PFSK-1 (cell line): ENCODE results near the gene ADPRH.

ENCODE experiments used
- FOXP2 ChIP-seq: optimal IDR thresholded peaks from 2 replicates; pipeline ENCODE3; 2011; ENCODE audit warnings: borderline replicate concordance, control low read depth, inconsistent platforms; ENCODE audit not compliant: insufficient read depth; ENCODE audit errors: extremely low read length, extremely low read depth
- POLR2AphosphoS5 ChIP-seq: IDR thresholded peaks from 2 replicates; pipeline ENCODE4 v1.6.1; 2012; ENCODE audit warnings: low read depth, mild to moderate bottlenecking, control low read depth, low read length, moderate library complexity
- SIN3A ChIP-seq: IDR thresholded peaks from 2 replicates; pipeline ENCODE4 v1.6.1; 2012; ENCODE audit warnings: mild to moderate bottlenecking, low read length, moderate library complexity, borderline replicate concordance; ENCODE audit not compliant: insufficient read depth
- TAF1 ChIP-seq: IDR thresholded peaks from 2 replicates; pipeline ENCODE4 v1.6.1; 2012; ENCODE audit warnings: low read length, control low read depth, borderline replicate concordance; ENCODE audit not compliant: insufficient read depth
- TF ChIP-seq, protein P1 (sequence below), 2 experiments: IDR thresholded peaks; 2 replicates each; pipeline versions ENCODE4 v1.6.1 to v1.8.0; 2011 to 2012; ENCODE audit warnings: low read depth in 2 of 2, low read length in 2 of 2, control low read depth in 1 of 2, inconsistent platforms in 1 of 2, mild to moderate bottlenecking in 1 of 2, moderate library complexity in 1 of 2; ENCODE audit not compliant: insufficient read depth in 1 of 2

ADPRH gene

DNA sequence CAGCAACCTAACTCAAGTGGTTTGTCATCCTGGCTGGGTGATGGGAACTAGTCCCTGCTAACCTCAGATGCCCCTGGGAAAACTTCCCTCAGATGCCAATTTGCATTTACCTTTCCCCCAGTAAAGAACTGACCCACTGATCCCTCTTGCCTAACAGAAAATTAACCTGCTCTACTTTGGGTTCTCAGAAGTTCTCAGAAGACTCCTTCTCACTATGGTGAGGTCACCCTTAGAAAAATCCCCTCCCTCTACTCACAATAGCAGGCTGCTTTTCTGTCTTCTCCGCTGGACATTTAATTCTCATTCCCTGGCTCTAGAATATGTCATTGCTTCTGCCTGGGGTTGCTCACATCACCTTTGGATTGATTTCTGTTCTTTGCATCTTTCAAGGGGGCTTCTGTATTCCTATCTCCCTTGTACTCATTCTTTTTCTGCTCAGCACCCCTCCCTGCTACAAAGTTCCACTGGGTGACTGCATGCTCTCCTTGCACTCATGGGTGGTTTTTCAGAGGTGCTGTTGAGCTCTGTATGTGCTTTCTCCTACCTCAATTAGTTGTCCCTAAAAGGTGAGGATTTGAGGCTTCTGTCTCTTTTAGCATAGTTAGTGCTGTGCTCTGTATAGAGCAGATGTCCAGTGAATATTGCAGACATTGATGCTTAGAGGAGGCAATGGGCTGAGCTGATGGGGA lies 19.3 kb downstream of the ADPRH start:
- TF ChIP-seq, protein P1, sequence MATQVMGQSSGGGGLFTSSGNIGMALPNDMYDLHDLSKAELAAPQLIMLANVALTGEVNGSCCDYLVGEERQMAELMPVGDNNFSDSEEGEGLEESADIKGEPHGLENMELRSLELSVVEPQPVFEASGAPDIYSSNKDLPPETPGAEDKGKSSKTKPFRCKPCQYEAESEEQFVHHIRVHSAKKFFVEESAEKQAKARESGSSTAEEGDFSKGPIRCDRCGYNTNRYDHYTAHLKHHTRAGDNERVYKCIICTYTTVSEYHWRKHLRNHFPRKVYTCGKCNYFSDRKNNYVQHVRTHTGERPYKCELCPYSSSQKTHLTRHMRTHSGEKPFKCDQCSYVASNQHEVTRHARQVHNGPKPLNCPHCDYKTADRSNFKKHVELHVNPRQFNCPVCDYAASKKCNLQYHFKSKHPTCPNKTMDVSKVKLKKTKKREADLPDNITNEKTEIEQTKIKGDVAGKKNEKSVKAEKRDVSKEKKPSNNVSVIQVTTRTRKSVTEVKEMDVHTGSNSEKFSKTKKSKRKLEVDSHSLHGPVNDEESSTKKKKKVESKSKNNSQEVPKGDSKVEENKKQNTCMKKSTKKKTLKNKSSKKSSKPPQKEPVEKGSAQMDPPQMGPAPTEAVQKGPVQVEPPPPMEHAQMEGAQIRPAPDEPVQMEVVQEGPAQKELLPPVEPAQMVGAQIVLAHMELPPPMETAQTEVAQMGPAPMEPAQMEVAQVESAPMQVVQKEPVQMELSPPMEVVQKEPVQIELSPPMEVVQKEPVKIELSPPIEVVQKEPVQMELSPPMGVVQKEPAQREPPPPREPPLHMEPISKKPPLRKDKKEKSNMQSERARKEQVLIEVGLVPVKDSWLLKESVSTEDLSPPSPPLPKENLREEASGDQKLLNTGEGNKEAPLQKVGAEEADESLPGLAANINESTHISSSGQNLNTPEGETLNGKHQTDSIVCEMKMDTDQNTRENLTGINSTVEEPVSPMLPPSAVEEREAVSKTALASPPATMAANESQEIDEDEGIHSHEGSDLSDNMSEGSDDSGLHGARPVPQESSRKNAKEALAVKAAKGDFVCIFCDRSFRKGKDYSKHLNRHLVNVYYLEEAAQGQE (IDR thresholded peaks at IDR 0.05; ENCODE audit: insufficient read depth in 1 of 2, low read depth in 2 of 2, low read length in 2 of 2): no peak

DNA sequence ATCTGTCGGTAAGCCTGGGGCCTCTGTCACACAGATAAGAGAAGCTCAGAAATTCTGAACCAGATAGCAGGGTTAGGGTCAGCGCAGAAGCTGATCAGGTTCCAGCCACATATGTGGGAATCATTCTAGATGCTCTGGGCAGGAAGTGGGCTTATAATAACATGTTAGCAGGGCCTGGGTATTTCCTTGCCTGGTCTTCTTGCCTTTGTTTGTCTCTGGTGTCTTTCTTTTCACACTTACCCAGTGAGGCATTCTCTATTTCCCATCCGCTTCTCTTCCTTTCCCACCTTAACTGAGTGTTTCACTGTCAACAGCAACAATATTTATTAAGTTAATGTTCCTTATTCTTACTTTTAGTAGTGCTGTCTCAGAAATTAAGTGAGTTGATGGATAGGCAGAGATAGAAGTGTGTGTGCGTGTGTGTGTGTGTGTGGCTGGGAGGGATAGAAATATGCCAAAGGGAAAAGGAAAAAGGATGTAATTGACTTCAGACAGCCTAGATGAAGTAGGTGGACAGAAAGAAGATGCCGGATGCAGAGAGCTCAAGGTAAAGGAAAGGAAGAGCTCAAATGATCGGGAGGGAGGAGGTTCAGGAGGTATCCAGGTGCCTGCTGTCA lies 20.4 kb downstream of the ADPRH start:
- TF ChIP-seq, protein P1 (IDR thresholded peaks at IDR 0.05; ENCODE audit: insufficient read depth in 1 of 2, low read depth in 2 of 2, low read length in 2 of 2): no peak
- TF ChIP-seq TAF1 (no peak), SIN3A (no peak), FOXP2 (no peak), POLR2AphosphoS5 (no peak)

DNA sequence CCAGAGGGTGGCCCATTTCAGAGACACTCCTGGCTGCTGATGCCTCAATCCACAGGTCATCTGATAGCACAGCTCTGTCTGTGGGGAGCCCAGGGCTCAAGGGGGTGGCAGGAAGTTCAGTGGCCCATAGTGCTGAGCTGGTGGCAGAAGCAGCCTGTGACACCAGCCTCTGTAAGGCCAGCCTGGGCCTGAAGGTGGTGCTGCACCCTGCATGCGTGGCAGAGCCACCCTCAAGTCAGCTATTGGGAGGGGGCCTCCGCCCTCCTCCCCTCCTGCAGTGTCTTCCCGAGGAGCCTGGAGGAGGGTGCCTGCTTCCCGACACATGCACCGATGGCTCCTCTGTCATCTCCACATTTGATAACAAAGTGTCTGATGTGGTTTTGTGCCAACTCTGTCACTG lies 21.4 kb downstream of the ADPRH start:
- TF ChIP-seq POLR2AphosphoS5: no peak
- TF ChIP-seq TAF1: no peak
- no peak for TF ChIP-seq FOXP2
- TF ChIP-seq, protein P1 (IDR thresholded peaks at IDR 0.05; ENCODE audit: insufficient read depth in 1 of 2, low read depth in 2 of 2, low read length in 2 of 2): no peak

DNA sequence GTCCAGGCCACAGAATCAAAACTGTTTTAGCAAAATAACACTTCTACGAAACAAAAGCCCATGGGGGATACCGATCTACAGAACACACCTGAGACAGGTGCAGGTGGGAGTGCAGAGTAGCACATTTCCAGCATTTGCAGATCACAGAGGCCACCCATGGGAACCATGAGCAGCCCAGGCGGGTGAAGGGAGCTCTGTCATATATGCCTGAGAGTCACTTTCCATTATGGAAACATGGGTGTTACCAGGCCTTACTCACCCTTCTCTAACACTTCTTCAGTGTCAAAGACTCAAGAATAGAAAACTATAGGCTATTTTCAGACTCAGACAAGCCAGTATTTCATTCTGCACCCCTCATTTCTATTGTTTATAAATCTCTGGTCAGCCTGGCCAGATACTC lies 21.9 kb downstream of the ADPRH start:
- TF ChIP-seq SIN3A (no peak), FOXP2 (no peak), POLR2AphosphoS5 (no peak), TAF1 (no peak)
- TF ChIP-seq, protein P1 (IDR thresholded peaks at IDR 0.05; ENCODE audit: insufficient read depth in 1 of 2, low read depth in 2 of 2, low read length in 2 of 2): no peak

DNA sequence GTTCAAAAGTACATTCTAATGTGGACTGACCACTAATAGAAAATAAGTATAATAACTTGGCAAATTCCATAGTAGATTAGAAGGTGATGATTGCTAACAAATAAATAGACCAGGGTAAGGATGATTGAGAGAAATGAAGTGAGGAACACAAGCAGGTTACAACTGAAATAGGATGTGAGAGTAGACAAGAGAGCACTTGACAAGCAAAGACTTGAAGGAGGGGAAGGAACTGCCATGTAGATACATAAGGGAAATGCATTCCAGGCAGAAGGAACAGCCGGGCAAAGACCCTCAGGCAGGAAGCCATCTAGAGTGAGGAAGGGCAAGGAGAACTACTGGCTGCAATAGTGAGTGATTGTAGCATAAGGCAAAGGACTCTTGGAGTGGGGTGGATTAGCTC lies 23.4 kb downstream of the ADPRH start:
- TF ChIP-seq TAF1: no peak
- no peak for TF ChIP-seq SIN3A
- TF ChIP-seq POLR2AphosphoS5: no peak
- TF ChIP-seq, protein P1 (IDR thresholded peaks at IDR 0.05; ENCODE audit: insufficient read depth in 1 of 2, low read depth in 2 of 2, low read length in 2 of 2): no peak
- no peak for TF ChIP-seq FOXP2
